HG02870 (cell line): ENCODE data around the gene LRP2.
A peak's percentile ranks its signal among the peaks of the same experiment; 100 is the strongest.

Experiments used
- ATAC-seq: cut with Tn5 transposase; IDR thresholded peaks from one replicate; pipeline ENCODE4 v1.9.1; 2021; ENCODE audit warnings: mild to moderate bottlenecking, moderate library complexity; ENCODE audit not compliant: unreplicated experiment

Gene LRP2

DNA sequence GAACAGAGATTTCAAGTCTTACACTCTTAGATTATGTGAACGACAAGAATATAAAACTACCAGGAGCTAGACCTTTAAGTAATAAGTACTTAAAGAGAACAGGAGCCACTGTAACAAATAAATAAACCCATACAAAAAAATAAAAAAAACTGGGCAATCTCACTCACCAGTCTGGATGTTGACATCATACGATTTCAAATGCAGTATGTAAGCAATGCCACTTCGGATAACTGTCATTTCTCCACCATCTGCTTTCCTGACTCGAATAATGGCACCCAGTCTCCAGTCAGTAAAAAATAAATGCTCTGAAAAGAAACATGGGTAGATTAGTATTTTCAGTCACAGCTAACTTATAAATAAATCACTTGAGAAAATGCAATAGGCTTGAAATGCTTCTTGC, 115.1 kb downstream of the LRP2 start:
- ATAC-seq: no peak

DNA sequence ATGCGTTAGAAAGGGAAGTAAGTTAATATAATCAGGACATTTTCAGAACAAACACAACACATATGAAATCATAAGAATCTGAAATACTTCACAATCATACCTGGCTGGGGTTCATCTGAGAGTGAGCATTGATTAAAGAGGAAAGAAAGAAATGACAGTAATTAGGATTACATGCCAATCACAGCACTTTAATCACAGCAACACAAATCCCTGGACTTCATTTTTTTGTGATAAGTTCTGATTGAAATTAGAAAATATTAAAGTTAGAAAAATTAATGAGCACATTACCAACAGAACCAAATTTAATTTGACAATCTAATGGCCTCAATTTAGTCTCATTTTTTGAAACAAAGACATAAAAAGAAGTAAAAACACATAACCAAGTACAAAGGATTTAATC, 121.9 kb downstream of the LRP2 start:
- no peak for ATAC-seq

DNA sequence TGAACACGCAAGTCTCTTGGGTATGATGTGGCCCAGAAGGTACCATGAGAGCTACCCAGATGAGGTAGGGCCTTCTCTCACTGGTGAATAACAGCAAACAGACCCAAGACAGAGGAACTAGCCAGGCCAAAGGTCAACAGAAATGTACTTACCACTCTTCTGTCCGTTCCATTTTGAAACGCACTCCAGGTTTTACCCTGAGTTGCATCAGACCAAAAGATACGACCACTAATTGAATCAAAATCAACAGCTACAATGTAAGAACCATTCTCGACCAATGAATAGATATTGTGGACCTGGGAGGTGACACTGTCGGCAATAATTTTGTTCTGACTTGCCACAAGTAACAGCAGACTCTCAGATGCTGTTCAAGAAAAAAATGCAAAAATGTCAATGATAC, 124.4 kb downstream of the LRP2 start:
- ATAC-seq: no peak

DNA sequence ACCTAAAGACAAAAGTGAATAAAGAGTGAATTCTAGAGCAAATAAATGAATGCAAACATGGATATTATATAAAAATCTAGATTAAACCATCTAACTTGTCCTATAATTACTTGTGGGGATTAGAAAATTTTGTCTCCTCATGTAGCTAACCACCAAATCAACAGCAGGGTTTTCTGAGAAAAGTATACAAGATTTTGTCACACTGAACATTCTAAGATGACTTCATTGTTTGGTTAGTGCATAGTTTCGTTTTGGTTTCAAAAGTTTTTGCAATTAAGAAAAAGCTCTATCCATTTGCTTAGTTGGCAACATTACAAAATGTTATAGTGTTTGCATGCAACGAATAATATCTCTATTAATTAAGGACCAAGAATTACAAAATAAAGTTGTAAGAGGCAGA, 125.0 kb downstream of the LRP2 start:
- no peak for ATAC-seq

DNA sequence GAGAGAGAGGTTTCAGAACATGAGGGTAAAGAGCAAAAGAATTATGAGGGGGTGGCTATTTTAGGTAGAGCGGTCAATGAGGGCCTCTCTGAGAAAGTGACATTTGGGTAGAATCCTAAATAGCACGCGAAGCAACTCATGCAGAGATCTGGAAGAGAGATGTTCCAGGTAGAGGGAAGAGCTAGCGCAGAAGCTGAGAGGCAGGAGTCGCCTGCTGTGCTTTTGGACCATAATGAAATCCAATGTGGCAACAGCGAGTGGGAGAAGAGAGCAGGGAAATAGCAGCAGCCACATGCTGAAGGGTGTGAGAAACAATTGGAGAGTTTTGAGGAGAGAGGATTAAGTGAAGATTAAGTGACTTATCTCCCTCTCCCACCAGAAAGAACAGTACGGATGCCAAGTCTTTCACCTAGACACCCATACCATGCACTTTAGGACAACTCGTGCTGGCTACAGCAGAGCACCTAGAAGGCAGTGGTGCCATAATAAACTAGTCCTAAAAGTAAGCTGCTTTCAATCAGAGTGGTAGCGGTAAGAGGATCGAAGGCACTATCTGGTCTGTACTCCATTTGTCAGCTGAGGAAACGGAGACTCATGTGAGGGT, 129.7 kb downstream of the LRP2 start:
- ATAC-seq: no peak

DNA sequence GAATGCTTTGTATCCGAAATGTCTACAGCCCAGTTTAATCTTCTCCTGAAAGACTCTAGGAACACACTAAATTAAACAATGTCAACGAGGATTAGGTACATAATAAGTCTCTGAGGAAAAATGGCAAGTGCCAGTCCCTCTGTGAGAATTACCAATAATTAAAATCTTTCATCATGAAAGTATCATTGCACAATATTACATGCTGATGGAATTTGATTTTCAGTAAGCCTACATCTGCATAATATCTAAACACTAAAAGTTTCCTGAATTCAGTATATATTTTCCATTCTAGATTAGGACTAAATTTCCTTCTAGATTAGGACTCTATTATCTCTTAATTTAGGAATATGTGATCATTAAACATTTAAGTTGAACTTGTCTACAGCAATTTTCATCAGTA, 132.1 kb downstream of the LRP2 start:
- no peak for ATAC-seq

DNA sequence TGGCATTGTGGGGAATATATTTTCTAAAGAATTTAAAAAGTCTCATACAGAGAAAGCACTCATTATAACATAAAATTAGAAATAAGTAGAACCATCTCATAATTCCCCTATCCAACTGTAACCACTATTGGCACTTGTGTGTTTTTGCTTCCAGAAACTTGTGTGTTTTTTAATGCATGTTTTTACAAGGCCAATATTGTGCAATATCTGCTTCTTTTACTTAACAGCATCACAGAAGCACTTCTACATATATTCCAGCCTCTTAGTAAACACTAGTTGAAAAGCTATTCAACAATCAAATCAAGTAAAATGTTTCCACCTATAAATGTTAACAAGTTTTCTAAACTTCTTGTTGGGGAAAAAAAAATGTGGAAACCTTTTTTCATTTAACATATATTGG, 132.7 kb downstream of the LRP2 start:
- no peak for ATAC-seq

DNA sequence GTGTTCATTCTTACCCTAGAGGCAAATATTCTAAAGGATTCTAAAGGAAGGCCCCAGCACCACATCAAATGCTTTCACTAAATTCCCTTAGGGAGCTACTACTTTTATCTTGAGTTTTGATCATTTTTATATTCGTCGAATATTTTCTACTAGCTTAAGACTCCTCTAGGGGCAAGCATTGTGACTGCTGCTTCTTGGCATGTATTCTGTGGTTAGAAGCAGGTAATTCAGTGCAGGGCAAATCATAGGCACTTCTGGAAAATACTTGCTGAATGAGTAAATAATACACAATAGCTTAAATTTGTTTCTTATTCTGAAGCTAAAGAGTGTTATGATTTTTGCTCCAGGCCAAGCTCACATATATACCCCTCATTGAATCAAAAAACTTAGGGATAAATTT, 136.4 kb downstream of the LRP2 start:
- no peak for ATAC-seq

DNA sequence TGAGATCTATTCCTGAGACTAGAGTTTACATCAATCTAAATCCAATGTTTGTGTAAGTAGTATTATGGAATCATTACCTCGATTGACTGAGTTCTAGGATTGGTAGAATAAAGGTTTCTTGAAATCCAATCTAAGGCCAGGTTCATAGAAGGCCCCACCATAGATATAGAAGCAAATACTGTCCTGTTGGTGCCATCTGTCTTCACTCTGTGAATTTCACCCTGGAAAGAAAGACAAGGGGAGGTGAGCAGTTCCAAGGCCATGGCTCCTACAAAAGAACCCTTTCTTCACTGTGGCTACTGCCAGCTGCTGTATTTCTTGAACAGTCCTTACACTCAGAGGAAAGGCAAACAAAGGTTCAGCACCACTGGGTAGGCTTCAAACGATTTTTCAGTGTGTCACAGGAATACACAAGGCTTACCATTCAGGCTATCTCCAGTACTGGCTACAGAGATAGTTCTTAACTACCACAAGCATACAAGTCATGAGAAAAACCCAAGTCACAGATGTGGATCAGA, 137.0 kb downstream of the LRP2 start:
- no peak for ATAC-seq

DNA sequence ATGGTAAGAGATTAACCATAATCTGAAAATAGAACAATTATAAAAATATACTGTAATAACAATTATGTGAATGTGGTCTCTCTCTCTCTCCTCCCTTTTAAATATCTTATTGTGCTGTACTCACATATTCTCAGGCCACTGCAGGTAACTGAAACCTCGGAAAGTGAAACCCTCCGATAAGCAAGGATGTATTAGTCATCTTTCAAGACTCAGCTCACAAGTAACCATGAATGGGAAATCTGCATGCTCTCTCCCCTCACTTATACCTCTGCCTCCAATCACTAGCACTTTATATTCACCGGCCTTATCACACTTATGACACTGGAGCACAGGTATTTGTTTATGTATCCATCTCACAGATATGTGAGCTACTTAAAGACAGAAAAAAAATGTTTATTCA, 139.7 kb downstream of the LRP2 start:
- peak; percentile 83 for ATAC-seq

DNA sequence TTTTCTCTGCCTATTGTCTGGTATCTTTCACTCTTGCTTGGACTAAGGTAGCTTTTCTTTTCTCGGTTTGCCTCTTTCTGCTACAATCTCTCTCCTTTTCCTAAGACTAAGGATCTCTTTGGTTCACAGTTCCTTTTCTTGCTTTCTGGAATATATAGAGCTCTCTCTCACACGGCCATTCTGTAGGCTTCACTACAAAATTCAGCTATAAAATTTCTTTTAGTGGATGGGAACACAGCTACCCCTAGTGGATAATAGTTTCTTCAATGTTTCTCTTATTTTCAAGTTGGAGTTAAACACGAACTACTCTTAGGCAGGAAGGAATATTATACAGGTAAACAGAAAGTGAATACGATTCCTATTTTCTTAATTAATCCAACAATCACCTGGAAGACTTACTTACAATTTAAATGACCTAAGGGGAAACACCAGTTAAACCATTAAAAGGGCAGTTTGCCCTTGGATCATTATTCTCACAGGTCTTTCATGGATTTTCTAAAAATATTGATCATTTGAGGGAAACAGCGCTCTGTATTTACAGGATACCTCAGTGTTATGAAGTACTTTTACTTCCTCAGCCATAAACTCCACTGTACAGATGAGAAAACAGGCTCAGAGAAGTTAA, 140.5 kb downstream of the LRP2 start:
- ATAC-seq: no peak

DNA sequence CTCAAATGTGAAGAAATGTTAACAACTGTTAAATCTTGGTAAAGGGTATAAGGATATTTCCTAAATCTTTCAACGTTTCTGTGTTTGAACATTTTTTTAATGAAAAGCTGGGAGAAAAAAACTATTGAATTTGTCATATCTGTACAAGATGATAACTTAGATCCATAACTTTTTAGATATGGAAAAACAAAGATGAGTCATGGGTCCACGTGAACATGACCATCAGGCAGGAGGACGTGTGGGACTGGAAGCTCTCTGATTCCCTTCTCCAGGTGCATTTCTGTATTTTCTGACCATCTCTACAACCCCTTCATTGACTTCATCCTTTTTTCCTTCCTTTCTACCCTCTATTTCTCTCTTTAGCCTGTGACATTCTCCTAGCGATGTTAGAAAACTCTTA, 151.4 kb downstream of the LRP2 start:
- no peak for ATAC-seq

DNA sequence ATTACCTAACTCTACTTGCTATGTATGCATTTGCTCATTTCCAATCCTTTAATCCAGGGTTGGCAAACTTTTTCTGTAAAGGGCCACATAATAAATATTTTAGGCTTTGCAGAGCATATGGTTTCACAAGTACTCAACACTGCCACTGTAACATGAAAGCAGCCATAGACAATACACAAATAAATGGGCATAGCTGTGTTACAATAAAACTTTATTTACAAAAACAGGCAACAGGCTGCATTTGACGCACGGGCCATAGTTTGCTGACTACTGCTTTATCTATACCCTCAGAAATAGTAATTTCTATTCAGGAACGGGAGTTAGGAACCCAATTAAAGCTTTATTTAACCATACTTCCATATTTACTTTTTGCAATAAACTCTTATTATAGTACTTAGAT, 154.3 kb downstream of the LRP2 start:
- no peak for ATAC-seq

DNA sequence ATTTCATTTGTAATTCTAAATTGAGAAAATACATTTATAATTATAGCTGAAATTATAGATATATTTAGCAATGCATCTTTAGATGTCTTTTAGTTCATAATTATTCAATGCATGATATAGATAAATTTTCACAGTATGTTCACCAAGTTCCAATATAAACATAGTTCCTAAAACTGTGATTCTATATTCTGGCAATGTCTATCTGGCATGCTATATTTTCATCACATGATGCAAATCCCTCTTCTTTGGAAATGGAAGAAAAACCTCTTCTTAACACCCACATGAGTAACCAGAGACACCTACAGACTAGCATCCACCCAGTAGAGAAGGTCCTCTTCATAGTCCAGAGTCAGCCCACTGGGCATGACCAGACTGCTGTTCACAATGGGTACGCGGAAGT, 157.2 kb downstream of the LRP2 start:
- ATAC-seq: no peak

DNA sequence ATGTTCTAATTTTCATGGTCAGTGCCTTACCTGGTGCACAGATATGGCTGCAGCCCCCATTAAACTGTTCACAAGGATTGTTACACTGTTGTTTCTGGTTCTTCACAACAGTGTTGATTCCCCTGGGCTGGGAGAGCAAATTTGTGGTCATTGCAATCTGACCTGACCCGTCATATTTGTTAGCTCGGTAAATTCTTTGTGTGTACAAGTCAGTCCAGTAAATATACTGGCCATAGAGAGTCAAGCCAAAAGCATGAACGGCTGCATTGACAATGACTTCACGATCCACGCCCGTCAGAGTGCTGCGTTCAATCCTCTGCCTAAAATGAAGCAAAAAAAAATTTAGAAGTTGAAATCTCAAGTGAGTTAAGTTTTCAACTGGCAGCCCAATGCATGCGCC, 158.4 kb downstream of the LRP2 start:
- ATAC-seq: no peak

DNA sequence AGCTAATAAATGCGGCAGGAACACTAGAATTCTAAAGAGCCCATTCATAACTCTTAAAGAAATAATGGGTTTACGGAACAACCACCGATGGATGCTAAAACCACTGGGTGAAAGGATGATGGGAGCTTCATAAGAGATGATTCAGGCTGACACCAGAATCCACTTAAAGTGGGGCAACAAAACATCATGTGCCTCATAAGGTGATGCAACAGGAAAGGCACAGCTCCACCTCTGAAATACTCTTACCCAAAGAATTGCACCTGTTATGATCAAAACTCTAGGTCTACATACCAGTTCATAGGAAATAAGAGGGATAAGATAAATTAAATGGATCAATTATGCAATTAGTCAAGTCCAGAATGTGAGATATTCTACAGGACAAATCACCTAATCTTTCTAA, 161.6 kb downstream of the LRP2 start:
- no peak for ATAC-seq

DNA sequence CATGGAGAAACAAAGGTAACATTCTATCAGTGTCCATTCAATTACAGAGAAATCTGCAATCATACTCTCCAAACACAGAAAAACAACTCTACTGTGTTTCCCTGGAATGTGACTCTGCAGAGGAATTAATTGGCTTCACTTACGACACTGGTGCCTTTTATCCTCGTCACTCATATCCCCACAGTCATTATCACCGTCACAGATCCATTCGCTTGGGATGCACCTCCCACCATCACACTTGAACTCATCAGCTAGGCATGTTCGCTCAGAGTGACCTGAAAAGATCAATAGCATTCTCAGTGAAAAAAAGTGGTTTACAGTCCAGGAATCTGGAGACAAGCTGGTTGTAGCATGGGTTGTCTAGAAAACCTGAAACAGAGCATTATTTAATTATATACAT, 168.7 kb downstream of the LRP2 start:
- no peak for ATAC-seq

DNA sequence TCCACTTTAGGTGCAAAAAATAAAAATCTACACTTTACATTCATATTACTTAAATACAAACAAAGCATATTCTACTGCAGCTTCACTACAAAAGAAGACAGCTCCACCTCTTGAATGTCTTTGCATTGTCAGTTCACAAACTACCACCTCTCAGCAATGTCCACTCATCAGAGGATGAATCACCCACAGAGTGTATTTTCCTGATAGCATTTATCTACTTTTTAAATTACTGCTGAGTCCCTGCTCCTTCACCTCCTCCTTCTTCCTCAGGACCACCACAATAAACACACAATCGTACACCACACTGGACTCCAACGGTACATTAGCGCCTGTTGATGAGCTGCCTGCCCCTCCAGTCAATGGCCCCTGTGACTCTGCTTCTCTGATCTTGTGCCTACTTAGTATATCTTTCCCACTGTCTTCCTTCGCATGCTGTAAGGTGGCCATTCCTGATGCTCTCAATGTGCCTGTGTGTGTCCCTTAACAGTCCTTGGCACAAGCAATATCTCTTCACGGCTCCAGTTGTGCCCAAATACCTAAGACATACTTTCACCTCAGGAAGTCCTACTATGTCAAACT, 172.0 kb downstream of the LRP2 start:
- ATAC-seq: no peak

DNA sequence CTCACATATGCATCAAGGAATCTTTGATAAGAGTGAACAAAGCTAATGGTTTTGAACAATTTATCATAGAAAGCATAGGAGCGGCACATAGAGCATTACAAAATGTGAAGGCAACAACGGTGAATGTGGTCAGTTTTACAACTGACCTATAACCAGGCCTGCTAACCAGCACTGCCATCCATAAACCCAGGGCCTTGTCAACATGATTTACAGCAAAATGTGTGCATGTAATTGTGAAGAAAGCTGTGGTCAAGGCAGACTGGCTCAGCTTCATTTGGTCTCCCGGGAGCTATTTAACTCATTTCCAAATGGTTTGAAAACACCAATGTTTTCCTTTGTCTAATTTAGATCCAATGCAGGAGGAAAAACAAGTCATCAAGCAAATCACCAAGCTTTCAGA, 173.2 kb downstream of the LRP2 start:
- no peak for ATAC-seq

DNA sequence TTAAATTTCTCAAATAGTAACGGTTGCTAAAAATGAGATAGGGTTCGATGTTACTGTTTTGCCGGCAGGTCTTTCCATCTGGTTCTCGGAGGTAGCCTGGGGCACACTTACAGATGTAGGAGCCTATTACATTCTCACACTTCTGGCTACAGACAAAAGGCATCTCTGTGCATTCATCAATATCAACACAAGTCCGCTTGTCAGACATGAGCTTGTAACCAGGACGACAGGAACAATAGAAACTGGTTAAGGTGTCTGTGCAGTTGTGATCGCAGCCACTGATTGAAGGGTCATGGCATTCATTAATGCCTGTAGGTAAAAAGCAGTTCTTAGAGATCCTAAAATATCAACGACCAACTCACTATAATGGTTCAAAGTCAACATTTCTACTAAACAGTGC, 176.6 kb downstream of the LRP2 start:
- ATAC-seq: no peak

DNA sequence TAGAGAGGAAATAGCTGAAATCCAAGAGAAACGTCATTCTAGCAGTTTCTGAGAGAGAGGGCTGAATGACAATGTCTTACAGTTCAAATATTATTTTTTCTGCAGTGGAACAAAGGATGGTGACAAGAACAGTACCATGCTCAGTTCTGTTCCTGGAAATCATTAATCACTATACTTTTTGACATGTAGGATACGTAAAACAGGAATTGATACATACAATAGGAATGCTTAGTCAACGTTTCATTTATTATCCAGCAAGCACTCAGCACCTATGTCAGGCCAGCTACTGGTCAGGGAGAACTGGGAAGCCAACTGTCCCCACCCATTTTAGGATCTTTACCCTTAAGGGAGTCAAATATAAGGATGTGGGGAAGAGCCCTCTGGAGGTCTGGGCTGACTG, 178.3 kb downstream of the LRP2 start:
- no peak for ATAC-seq

DNA sequence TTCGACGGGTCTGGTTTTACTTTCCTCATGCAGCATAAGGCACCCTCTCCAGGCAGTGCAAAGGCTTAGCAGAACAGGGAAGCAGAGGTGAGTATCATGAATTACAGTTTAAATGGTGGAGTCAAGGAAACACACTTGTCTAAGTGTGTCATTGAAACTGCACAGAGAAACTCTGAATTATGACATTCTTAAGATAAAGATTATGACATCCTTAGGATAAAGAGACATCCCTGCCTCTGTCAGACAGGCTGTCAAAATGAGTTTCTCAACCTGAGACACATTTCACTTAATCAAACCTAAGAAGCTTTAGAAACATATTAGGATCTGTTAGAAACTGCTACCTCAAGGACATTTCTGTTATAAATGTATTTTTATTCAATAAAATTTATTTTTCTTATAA, 179.8 kb downstream of the LRP2 start:
- no peak for ATAC-seq
